G401 (cell line): ENCODE measurements around the gene TMSB10. TPM values are rescaled to one million over a fixed set of nuclear protein-coding genes. Genes with fewer than 3 reads are reported as not detected.
"Not testable (repeated sequence)": the region's sequence is repeated elsewhere in the genome, so short reads cannot be mapped to it uniquely, and the experiment has no call there.

Experiments
- DNase-seq: peaks from one replicate; pipeline ENCODE4 v3.0.0-alpha.2; 2015; ENCODE audit warnings: low spot score
- in situ Hi-C: cut with HindIII; loops from 2 replicates; pipeline ENCODE4 v1.10.0; 2016; ENCODE audit warnings: low sequenced_read_pairs, mixed read lengths
- total RNA-seq: library from RNA; depleted of rRNA; stranded (reverse); fragments of >200 nt; shearing (Covaris generic); gene quantifications from 2 replicates; pipeline ENCODE4 v1.2.3, GENCODE V29; 2014

Gene TMSB10
- total RNA-seq, 1 experiment from 2014 or later: 1,848 TPM

DNA sequence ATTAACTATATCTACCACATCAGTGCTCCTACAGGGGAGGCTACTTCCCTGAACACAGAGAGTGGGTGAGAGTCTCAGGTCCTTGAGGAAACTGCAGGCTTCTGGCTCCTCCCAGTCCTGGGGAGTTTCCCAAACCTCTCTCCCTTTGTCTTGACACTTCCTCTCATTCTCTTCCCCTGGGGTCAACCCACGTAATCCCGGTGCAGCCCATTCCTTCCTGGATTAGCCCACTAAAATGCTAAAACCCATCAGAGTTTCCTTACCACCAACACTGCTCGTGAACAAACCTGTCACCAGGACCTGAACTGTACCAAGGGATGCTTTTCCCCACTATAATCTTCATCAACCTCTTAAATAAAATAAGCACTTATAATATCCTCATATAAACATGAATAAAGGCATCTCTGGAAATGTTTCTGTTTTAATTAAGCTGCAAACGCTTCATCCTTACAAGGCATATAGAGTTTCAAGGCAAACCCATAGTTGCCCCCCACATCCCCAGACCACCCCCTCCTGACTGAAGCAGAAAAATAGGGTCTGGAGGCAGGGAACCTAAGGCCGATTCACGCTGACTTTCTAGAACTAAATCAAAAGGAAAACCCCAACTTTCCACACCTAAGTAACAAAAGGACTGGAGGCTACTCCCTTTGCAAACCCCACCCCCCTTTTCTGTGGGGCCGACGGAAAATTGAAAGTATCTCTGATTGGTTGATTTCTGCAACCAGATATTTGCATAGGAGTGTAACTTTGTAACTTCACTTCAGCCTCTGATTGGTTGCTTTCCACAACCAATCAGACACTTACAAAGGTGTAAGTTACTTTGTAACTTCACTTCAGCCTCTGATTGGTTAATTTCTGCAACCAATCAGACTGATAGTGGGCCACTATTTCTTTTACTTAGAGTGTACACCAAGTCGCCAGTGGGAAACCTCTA is 19.0 kb downstream of the TMSB10 start:
- DNase-seq: no peak

DNA sequence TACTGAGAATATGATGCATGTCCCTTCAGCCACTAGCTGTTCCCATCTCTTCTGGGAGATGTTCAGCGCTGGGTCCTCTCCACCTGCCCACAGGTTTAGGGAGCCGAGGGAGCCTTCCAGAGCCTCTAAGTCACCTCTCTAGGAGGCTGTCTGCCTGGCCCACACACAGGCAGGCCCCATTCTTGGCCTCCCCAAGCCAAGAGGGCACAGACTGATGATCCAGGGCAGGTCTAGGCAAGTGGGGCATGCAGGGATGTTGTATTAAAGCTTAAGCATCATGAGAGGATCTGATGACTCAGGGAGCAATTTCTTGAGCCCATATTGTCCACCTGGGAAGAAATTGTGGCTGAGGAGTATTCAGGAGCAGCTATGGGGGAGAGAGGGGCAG is 19.9 kb downstream of the TMSB10 start:
- no peak for DNase-seq
- in situ Hi-C loops: no loop called here

More for the DNA sequence above, 19.0 kb downstream of the TMSB10 start:
- in situ Hi-C loops: no loop called here

GRCh38 chr2:84925724-84926376 is 20.4 kb downstream of the TMSB10 start:
- in situ Hi-C loops: no loop called here
- DNase-seq: peak; percentile 82

DNA sequence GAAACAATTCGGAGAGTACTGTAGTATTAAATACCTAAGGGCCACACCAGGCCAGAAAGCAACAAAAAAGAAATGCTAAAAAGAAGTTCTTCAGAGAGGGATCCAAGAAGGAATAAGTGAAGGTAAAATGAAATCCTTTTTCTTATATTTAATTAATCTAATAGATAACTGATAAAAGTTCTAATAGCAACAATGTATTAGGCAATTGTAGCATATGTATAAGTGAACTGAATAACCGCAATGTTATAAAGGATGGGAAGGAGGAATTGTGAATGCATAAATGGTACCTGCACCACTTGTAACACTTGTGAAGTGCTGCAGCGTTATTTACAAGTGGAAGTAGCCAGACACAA is 21.8 kb downstream of the TMSB10 start:
- in situ Hi-C loops: no loop called here
- no peak for DNase-seq

- DNase-seq: no peak
- in situ Hi-C loops: no loop called here
Observed at GRCh38 chr2:84931384-84931821, 25.9 kb downstream of the TMSB10 start.

DNA sequence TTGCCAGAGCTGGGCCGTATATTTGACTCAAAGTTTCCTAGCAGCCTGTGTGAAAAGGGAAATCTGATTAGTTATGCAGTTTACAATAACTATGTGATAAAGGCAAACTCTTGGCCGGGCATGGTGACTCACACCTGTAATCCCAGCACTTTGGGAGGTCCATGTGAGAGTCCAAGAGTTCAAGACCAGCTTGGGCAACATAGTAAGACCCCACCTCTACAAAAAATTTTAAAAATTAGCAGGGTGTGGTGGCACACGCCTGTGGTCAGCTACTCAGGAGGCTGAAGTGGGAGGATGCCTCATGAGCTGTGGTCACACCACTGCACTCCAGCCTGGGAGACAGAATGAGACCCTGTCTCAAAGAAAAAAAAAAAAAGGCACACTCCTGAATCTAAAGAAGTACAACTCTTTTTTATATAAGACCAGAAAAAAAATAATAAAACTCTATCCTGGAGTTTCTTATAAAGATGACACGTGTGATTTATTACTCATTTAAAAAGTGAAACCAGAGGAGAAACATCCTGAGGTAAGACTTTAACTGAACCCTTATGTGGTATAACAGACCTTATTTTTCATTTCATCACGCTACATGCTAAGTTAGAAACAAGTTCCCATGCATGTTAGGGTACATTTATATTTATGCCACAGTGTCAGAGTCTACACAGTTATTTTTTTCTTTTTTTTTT is 32.9 kb downstream of the TMSB10 start:
- DNase-seq: no peak
- in situ Hi-C loops: no loop called here

GRCh38 chr2:84939426-84940087 is 34.1 kb downstream of the TMSB10 start:
- no peak for DNase-seq
- in situ Hi-C loops: no loop called here

DNA sequence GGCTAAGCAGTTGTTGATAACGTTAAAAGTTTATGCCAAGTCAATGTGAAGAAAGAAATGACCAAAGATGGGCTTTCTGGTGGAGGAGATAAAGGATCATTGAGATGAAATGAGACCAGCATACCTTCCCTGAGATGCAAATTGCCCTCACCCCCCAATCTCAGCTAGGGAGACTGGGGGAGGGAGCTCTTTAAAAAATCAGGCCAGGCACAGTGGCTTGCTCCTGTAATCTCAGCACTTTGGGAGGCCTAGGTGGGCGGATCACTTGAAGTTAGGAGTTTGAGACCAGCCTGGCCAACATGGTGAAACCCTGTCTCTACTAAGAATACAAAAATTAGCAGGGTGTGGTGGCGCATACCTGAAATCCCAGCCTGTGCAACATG is 34.6 kb downstream of the TMSB10 start:
- in situ Hi-C loops: no loop called here
- no peak for DNase-seq

GRCh38 chr2:84940831-84941412 is 35.5 kb downstream of the TMSB10 start:
- in situ Hi-C loops: no loop called here
- no peak for DNase-seq

DNA sequence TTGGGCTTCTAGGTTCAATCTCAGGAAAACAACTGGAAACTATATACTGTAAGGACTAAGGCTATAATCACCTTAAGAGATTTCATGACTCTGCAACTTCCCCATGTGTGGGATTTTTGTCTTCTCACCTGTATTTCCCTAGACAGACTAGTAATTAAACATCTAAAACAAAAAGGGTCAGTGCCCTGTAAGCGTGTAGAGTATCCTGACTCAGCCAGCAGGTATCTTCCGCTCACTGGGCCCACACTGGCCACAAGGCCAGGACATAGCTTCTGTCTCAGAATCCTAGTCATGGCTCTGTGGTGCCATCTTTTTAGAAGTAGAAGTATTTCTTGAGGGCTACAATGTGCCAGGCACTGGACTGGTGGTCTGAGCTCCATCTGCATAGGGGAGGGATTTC is 36.7 kb downstream of the TMSB10 start:
- no peak for DNase-seq
- in situ Hi-C loops: no loop called here

DNA sequence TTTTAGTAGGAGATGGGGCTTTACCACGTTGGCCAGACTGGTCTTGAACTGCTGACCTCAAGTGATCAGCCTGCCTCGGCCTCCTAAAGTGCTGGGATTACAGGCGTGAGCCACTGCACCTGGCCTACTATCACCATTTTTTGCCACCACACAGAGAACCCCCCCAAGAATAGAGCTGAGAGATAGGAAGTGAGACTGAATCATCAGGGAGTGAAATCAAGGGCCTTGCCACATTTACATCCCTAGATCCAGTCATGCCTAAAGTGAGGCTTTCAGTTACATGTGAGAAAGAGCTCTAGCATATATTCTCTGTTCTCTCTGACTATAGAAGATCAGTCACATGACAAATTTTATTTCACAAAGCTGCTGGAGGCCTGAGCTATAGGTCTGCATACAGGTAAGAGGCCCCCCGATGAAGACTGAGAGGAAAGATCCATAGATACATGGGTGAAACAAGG is 37.5 kb downstream of the TMSB10 start:
- in situ Hi-C loops: no loop called here
- no peak for DNase-seq

DNA sequence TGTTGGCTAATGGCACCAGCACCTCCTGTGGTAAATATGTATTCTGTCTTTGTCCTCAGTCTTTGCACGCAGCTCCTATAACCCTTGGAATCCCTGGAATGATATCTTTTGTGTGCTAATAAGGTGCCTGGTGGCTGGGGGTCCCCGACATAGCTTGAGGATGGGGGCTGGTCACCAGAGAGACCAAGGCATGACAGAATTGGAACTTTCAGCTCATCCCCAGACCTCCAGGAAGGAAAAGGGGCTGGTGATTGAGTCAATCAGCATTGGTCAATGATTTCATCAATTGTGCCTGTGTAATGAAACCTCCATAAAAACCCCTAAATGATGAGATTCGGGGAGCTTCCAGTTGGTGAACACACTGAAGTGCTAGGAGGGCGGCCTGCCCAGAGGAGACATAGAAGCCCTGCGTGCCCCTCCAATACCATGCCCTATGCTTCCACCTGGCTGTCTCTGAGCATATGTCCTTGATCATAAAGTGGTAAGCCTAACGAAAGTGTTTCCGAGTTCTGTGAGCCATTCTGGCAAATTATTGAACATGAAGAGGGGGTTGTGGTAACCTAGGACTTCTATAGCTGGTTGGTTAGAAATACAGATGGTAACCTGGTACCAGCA is 38.9 kb downstream of the TMSB10 start:
- DNase-seq: no peak

DNA sequence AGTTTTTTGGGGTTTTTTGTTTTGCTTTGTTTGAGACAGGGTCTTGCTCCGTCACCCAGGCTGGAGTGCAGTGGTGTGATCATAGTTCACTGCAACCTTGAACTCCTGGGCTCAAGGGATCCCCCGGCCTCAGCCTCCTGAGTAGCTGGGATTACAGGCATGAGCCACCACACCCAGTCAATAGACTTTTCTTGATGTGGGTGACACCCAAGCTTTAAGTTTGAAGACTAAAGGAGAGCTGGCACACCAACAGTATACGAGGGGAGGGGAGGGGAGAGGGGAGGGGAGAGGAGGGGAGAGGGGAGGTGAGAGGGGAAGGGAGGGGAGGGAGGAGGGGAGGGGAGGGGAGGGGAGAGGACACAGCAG is 40.4 kb downstream of the TMSB10 start:
- DNase-seq, in situ Hi-C loops: not testable (repeated sequence)

More for the DNA sequence above, 38.9 kb downstream of the TMSB10 start:
- in situ Hi-C loops: no loop called here

GRCh38 chr2:84946204-84947009 is 41.0 kb downstream of the TMSB10 start:
- no peak for DNase-seq
- in situ Hi-C loops: no loop called here

- in situ Hi-C loops: no loop called here
- DNase-seq: no peak
Observed at GRCh38 chr2:84947010-84947593, 41.6 kb downstream of the TMSB10 start.

DNA sequence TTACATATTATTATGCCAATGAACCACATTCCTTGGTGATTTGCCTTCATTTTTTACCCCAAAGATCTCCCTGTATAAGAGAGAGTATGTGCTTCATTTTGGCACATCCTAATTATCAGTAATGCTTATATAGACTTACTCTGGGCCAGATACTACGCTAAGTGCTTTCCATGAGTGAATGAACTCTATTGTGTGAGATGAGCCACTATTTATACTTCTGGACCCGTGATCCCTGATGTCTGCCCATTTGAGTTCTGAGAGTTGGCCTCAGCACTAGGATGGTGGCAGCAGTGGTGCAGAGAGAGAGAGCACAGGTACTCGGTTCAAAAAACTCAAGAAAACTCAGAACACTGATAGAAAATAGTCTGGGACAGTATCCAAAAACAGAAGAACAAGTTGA is 48.1 kb downstream of the TMSB10 start:
- in situ Hi-C loops: no loop called here
- DNase-seq: no peak

GRCh38 chr2:84954329-84954728 is 48.9 kb downstream of the TMSB10 start:
- in situ Hi-C loops: no loop called here
- DNase-seq: no peak
